Measurements from ENCODE around the gene NEO1. TPM values are rescaled to one million over a fixed set of nuclear protein-coding genes. Genes with fewer than 3 reads are reported as not detected.

NEO1 gene
- total RNA-seq, 1 experiment from 2014 or later: 41.8 TPM

GRCh38 chr15:73031648-73032047 is 20.6 kb upstream of the NEO1 start:
- Histone ChIP-seq H3K27ac (ENCODE audit: insufficient read length, low read depth, low read length) (no peak overlapping the region), H4K91ac (ENCODE audit: insufficient read length, low read depth, low read length) (no peak overlapping the region), H3K9me3 (ENCODE audit: control insufficient read depth, low read depth, low read length) (no peaks in the 10 kb centered on the region), H2BK12ac (ENCODE audit: insufficient read length, low read depth, low read length) (no peak overlapping the region), H3K79me1 (ENCODE audit: insufficient read depth, low read depth, low read length, poor library complexity, severe bottlenecking) (no peaks in the 10 kb centered on the region), H3K23ac (ENCODE audit: insufficient read length, low read depth, low read length) (no peak overlapping the region), H2BK20ac (ENCODE audit: low read depth, low read length, poor library complexity, severe bottlenecking) (no peak overlapping the region), H3K56ac (ENCODE audit: insufficient read length, low read depth, low read length) (no peak overlapping the region), H2AK5ac (ENCODE audit: insufficient read length, low read length) (no peak overlapping the region), H3K23me2 (ENCODE audit: insufficient read length, low read depth, low read length, poor library complexity, severe bottlenecking) (no peaks in the 10 kb centered on the region), H2BK120ac (ENCODE audit: low read depth, low read length, poor library complexity, severe bottlenecking) (no peak overlapping the region), H2BK15ac (ENCODE audit: low read depth, low read length) (no peak overlapping the region), H2BK5ac (ENCODE audit: insufficient read length, low read length) (no peak overlapping the region), H4K5ac (ENCODE audit: insufficient read length, low read depth, low read length) (no peak overlapping the region), H4K8ac (replicated peaks; ENCODE audit: insufficient read length, low read depth, low read length) (no peak overlapping the region), H4K20me1 (ENCODE audit: control insufficient read depth, insufficient read depth, insufficient read length) (no peaks in the 10 kb centered on the region), H3K18ac (ENCODE audit: insufficient read length, low read depth, low read length) (no peak overlapping the region), H3K4me2 (ENCODE audit: insufficient read depth, insufficient read length, low read length) (no peak overlapping the region), H3T11ph (ENCODE audit: low read length) (no peak overlapping the region), H3K4ac (ENCODE audit: low read depth, low read length) (no peak overlapping the region), H3K4me1 (ENCODE audit: insufficient read depth, low read length) (no peaks in the 10 kb centered on the region), H3K14ac (ENCODE audit: insufficient read depth, low read length) (no peak overlapping the region), H3K9ac (ENCODE audit: extremely low read depth, insufficient read length, low read length) (no peak overlapping the region), H2AFZ (ENCODE audit: low read length) (no peak overlapping the region), H3K27me3 (ENCODE audit: insufficient read depth, low read length) (no peaks in the 10 kb centered on the region), H3K79me2 (ENCODE audit: insufficient read depth, low read length) (no peaks in the 10 kb centered on the region)
- no peak for TF ChIP-seq CTCF (conservative IDR thresholded peaks at IDR 0.05)
- Mint-ChIP-seq H3K9me3 (no peaks in the 10 kb centered on the region), H3K4me1 (peaks cover 9 to 10% of the 10 kb centered on the region in 2 experiments), H3K4me3 (no peak overlapping the region), H3K27me3 (ENCODE audit: low read depth) (no peaks in the 10 kb centered on the region; the same call in 1 of the 2 replicates), H3K27ac (no peak overlapping the region), H3K36me3 (ENCODE audit: insufficient read depth in 1 of 3, low read depth in 3 of 3) (no peaks in the 10 kb centered on the region)
- no peak for DNase-seq
- no CpG with 5 or more reads among the region's 2 CpGs for WGBS (ENCODE audit: extremely low coverage, insufficient read length, low lambda C conversion rate)

Measured in H9 (cell line).